Body of pancreas (tissue), 4 donors: ENCODE results near the gene DENND4A.

Source experiments
- CTCF ChIP-seq, 7 experiments: fragments of 450-650 bp in 4 of 7; fragments of 200-600 bp in 3 of 7; sonication (generic) in 3 of 7; IDR thresholded peaks; one replicate each; pipeline ENCODE4 v1.5.1; 2016 to 2019; ENCODE audit warnings: antibody characterized with exemption in 7 of 7
- POLR2A ChIP-seq, 3 donors: fragments of 450-650 bp; IDR thresholded peaks; one replicate each; pipeline ENCODE4 v1.6.1; 2016; ENCODE audit warnings: antibody characterized with exemption in 3 of 3, mild to moderate bottlenecking in 2 of 3

- TF ChIP-seq CTCF (IDR thresholded peaks at IDR 0.05) = no peak
- no peak for TF ChIP-seq POLR2A (IDR thresholded peaks at IDR 0.05)
These were observed 14.3 kb upstream of the DENND4A start for GRCh38 chr15:65806397-65806796.
